HG03432 (cell line): ENCODE data around the gene DPAGT1.
A peak's percentile ranks its signal among the peaks of the same experiment; 100 is the strongest.
"Not testable (repeated sequence)": the region's sequence is repeated elsewhere in the genome, so short reads cannot be mapped to it uniquely, and the experiment has no call there.

ENCODE experiments used
- ATAC-seq: cut with Tn5 transposase; IDR thresholded peaks from one replicate; pipeline ENCODE4 v1.9.1; 2021; ENCODE audit warnings: mild to moderate bottlenecking, moderate library complexity; ENCODE audit not compliant: unreplicated experiment

The DPAGT1 gene

DNA sequence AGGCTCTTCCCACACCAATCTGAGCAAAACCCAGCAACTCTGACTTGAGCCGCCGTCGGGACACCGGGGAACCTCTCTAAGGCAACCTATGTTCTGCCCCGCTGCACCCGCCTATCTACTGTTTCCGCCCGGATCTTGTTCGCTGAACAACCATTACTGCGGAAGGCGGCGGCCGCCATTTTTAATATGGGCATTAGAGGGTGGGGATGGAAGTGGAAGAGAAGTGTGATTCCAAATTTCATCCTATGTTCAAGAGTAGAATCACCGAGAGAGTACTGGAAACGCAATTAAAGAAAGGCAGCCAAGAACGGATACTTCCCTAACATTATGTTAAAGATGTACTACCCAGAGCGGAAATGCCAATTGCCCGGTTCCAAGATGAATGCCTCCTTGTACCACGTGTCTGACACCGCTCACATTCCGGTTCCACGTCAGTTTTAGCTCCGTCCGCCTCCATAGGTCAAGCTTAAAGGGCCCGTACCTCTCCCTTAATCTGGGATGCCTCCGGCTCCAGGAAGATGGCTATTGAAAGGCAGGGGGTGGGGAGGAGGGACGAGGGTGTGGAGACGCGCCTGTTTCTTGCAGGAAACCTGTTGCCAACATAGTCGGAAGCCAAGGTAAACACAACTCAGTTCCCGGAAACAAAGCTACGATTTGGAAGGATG is at the start of gene DPAGT1:
DPAGT1 (minus strand) TSS at position 95 of the 665 bp plus-strand sequence. CDS start 198 bp downstream, outside the sequence.
- ATAC-seq, result peak; percentile 80

DNA sequence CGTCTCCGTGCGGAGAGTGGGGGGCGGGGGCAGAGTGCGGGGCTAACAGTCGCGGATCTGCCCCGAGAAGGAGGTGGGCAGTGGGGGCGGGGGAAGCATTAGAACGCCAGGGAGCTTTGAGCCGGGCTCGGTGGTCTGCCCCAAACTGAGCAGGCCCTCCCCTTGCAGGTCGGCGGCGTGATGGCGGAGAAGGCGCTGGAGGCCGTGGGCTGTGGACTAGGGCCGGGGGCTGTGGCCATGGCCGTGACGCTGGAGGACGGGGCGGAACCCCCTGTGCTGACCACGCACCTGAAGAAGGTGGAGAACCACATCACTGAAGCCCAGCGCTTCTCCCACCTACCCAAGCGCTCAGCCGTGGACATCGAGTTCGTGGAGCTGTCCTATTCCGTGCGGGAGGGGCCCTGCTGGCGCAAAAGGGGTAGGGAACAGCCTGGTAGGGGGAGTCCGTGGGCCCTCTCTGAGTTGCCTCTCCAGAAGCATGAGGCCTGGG is 48.2 kb upstream of the DPAGT1 start:
- ATAC-seq, result no peak

DNA sequence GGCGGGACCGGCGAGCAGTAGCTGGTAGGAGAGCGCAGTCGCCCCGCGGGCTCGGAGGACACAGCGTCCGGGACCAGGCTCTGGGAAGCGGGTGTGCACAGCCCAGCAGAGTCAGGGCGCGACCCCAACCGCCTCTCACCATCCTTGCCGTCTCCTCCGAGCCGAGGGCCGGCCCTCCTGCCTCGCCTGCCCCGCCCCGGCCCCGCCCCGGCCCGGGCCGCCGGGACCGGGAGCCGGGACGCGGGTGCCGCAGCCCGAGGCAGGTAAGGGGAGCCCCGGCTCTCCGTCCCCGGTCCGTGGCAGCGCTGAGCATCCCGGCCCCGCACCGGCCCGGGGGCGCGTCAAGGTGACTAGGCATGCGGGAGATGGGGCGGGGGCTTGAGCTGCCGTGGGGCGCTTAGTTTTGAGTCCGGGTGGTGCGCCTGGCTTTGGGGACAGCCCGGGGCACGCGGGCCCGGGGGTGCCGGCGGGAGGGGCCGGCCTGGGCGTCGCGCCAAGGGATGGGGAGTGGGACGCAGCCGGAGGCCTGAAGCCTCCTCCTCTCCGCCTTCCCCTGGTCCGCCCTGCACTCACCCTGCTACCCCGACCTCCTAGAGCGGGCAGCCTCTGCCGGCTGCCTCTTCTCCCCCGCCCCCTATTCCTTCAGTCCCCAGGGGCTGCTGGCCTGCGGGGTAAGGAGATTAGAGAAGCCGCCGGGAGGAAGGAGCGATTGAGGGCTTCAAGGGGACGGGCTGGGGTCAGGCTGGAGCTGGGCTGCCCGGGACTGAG is 47.5 kb upstream of the DPAGT1 start, which contains the start of gene ABCG4:
ABCG4 (plus strand) TSS at position 35 of the 768 bp plus-strand sequence. CDS start 914 bp downstream, outside the sequence.
- no peak for ATAC-seq

DNA sequence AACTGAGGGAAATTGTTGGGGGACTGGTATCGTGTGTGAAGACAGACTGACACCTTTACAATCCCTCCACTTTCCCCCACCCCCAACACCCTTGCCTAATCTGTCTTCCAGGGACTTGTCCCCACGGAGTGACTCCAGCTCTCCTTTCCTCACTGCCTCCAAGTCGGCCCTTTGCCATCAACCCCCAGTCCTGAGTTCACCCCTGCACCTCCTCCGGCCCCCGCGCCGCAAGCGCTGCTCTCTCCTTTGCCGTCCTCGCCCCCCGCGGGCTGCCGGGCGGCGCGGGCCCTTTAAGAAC is 47.0 kb upstream of the DPAGT1 start:
- ATAC-seq, result no peak

DNA sequence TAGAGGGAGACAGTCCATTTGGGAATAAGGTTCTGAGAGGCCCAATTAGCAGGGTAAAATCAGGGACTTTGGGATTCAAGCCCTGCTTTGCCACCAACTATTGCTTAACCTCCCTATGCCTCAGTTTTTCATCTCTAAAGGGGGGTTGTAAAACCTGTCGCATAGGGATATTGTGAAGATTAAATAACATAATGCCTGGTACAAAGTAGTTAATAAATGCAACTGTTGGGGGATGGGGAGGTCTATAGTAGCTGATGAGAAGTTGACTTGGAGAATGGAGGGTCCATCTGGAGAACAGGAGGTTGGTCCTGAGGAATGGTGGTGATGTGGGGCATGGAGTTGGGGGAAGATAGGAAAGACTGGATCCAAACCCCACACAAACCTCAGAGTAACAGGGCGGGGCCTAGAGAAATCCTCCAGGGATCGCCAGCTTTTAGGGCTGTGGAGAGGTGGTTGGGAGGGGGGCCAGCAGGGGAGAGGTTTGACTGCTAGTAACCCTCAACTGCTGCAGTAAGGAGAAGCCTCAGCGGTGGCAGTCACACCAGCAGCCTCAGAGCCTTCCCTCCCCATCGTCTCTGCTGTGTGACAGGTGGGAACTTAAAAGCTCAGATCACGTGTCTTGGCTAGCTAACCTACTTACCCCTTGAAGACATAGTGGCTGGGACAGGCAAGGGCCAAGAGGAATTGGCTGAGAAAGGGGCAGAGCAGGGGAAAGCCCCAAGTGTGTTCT is 46.1 kb upstream of the DPAGT1 start:
- no peak for ATAC-seq

DNA sequence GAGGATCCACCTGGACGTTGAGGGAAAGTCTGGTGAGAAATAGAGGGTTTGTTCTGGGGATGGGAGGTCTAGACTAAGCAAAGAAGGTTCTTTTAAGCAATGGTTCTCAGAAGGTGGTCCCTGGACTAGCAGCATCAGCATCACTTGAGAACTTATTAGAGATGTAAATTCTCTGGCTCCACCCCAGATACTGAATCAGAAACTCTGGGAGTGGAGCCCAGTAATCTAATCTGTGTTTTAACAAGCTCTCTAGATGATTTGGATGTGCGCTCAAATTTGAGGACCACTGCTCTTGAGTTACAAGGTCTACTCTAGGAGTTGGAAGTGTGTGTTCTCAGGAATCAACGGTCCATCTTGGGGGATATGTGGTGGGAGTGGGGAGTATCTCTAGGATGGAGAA is 43.9 kb upstream of the DPAGT1 start:
- ATAC-seq, result no peak

DNA sequence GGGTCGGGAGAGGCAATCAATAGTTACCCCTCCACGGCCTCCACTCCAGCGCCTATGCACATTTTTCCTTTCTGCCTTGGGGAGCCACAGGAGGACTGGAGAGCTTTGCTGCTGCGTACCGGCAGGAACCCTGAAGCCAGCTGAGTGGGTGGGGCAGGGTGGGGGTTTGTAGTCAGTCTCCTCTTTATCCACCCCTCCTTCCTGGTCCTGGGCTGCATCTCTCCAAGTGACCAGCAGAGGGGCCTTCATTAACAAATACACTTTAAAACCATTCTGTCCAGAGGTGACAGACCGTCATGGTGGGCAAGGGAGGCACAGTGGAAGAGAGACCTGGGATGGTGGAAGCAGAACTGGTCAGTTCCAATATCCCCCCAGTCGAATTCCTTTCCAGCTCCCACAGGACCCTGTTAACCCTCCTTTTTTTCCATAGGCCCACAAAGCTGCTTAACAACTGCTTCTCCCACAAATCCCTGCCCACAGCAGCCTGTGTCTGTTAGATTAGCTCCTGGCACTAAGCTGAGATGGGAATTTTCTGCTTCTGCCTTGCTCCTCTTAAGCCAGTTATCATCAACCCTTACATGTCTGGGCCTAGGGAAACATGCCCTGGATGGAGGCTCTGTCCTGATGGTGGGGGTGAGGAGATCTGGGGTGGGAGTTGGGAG is 43.3 kb upstream of the DPAGT1 start:
- ATAC-seq, result peak; percentile 60

DNA sequence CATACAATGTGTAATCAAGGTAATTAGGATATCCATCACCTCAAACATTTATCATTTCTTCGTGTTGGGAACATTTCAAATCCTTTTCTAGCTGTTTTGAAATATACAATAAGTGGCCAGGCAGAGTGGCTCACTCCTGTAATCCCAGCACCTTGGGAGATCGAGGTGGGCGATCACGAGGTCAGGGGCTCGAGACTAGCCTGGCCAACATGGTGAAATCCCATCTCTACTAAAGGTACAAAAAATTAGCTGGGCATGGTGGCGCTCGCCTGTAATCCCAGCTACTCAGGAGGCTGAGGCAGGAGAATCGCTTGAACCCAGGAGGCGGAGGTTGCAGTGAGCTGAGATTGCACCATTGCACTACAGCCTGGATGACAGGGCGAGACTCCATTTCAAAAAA is 37.6 kb upstream of the DPAGT1 start:
- not testable (repeated sequence) for ATAC-seq

DNA sequence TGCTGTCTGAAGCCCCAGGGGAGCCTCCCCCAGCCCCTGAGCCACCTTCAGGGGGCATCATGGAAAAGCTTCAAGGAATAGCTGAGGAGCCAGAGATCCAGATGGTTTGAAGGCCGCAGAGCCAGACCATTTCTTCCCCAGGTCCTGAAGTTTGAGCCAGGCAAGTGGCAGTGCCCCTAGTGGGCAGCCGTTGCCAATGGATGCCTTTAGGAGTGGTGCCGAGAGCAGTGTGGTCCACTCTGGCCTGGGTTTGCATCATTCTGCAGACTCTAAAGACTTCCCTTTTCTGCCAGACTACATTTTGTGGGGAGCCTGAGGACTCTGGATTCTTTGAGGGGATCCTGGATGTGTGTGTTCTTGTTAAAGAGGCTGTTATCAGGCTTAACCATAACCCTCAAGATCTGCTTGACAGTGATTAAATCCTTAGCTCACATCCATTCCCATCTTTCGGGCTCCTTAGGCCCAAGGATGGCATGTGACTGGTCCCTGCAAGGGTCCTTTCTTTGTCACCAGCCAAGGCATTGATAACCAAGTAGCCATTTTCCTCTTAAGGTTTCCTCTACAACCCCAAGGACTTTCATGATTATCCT is 32.8 kb upstream of the DPAGT1 start:
- no peak for ATAC-seq

DNA sequence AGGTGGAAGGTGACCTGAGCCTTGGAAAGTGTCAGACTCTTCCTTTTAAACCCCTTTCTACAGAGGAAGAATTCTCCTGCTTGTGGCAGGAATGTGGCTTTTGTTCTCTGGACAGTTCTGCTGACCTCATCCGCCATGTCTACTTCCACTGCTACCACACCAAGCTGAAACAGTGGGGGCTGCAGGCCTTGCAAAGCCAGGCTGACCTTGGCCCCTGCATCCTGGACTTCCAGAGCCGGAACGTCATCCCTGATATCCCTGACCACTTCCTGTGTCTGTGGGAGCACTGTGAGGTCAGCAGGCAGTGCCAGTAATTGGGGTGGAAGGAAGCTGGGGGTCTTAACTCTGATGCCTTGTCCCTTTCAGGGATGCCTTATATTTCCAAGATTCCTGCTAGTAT is 29.0 kb upstream of the DPAGT1 start:
- no peak for ATAC-seq

DNA sequence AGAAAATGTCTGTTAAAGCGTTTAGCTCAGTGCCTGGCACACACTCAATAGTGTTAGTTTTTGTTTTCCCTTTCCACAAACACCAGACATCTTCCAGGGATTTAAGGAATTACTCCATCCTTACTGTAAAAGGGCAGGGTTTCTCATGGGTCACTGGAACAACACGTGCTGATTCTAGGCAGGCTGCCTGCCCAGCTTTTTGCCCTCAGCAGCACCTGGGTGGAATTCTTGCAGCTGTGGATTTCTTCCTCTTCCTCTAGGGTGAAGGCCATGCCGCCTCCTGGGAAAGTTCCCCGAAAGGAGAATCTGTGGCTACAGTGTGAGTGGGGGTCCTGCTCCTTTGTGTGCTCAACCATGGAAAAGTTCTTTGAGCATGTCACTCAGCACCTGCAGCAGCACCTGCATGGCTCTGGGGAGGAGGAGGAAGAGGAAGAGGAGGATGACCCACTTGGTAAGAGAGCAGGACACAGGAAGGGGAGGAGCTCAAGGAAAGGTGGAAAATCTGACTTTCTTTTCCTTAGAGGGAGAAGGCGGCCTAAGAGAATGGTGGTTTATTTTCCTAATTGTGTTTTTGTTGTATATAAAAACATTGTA is 25.1 kb upstream of the DPAGT1 start:
- no peak for ATAC-seq

DNA sequence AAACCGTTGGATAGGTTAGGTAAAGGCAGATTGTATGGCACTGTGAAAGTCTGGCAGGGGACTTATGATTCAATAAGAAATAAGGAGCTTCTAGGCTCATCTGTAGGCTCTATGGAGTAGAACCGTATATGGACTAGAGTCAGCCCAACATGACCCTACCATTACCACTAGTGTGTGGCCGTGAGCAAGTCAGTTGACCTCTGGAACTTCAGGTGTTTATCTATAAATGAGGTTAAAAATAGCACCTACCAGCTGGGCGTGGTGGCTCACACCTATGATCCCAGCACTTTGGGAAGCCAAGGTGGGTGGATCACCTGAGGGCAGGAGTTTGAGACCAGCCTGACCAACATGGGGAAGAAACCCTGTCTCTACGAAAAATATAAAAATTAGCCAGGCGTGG is 24.2 kb upstream of the DPAGT1 start:
- ATAC-seq, result no peak

DNA sequence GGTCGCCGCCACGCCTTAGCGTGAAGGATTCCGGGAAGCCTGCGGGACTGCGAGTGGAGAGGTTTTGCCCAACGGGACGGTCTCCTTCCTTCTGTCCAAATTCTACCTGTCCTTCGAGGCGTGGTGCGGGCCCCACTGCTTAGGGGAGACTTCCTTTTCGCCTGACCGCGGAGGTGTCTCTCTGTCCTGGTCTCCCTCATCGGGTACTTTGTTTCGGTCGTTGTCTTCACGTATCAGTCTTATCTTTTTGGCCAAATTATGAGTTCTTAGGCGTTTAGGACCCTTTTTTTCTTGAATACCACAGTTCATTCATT is 20.1 kb upstream of the DPAGT1 start:
- ATAC-seq, result no peak

DNA sequence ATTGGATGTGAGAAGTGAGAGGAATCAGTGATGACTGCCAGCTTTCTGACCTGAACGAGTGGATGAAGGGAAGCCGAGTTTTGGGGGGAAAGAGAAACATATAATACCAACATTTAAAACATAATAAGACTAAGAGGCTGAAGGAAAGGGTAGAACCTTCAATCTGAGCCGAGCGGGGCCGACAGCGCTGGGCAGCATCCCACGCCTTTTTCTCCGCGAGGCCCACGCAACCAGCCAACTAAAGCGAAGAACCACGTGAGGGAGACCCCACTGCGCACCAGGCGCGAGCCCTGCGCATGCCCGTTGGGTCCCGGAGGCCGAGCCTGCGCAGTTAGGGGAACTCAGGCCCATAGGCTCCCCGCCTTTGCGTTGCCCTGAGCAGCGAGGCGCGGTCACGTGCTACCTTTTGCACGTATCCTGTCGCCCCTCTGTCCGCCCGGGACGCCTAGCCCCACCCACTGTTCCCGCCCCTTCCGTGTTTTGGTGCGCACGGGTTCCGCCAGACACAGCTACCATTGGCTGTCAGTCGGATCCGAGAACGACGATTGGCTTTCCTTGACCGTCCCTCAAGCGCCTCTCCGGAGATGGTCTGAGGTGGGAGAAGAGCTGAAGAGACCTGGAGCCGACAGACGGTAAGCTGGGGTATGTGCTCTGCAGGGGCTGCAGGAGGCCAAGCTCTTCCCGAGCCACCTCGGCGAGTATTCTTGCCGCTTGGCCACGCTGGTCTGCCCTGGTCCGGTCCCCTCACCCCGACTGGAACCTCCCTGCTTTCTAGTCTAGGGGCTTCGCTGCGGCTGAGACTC is 19.6 kb upstream of the DPAGT1 start, which contains the start of gene HINFP:
HINFP (plus strand) TSS at position 573 of the 803 bp plus-strand sequence. CDS start 5,365 bp downstream, outside the sequence.
- peak; percentile 96 for ATAC-seq

DNA sequence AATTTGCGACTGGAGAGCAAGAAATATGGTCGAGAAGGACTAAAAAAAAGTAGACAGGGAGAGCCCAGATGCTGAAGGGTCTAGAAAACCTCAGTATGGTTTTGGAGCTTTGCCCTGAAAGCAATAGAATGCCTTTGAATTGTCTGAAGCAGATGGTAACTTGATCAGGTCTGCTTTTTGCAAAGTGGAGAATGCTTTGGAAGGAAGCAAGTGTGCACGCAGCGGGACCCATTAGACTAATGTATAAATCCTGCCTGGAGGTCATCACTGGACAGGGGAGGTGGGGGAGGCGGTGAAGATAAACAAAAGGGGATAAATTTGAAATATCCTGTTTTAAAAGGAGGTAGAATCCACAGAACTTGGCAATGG is 19.0 kb upstream of the DPAGT1 start:
- no peak for ATAC-seq

DNA sequence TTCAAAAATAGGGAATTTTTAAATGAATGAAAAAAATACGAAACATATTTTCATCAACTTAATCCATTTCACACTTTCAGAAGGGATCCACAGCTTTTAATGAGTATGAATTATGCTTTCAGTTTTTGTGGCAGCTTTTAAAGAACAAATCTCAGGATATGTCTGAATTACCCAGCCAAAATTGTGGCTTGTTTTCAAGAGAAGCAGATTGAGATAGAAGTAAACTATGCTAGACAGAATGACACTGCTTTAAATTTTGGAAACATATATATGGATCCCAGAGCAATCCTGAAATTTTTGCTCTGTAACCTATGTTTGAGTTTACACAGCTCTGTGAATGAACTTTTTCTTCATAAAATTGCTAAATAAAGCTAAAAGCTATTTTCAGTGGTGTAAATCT is 17.3 kb upstream of the DPAGT1 start:
- no peak for ATAC-seq

DNA sequence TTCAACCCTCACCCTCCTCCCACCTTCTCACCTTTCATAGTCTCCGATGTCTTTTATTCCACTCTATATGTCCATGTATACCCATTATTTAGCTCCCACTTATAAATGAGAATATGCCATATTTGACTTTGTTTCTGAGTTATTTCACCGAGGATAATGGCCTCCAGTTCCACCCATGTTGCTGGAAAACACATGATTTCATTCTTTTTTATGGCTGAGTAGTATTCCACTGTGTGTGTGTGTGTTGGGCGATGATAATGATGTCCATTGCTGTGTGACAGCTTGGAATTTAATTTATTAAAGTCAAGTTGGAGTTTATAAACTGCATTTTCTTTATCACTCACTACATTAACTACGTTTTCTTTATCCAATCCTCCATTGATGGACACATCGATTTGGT is 16.6 kb upstream of the DPAGT1 start:
- no peak for ATAC-seq

DNA sequence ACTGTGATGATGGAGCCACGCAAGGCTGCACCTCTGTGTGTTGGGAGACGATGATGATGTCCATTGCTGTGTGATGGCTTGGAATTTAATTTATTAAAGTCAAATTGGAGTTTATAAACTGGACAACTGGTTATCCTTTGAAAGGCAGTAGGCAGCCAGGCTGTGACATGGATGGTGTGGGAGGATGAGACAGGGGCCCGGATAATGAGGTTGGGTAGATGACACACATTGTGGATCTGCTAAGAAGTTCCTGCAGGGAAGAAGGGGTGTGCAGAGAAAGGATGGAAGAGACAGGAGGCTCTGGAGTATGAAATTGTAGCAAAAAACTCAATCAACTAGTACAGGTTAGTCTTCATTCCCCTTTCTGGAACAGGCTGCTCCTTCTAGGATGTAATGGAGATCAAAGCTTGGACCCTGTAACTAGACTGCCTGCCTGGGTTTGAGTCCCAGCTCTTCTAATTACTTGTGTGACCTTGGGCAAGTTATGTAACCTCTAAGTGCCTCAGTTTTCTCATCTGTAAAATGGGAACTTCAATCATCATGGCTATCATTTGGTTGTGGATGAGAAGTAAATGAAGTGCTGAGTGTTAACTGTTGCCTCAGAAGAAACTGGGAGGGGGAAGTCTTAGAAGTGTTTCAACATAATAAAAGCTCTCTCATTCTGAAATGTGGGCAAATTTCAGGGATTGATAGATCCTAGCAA is 15.5 kb upstream of the DPAGT1 start:
- no peak for ATAC-seq

DNA sequence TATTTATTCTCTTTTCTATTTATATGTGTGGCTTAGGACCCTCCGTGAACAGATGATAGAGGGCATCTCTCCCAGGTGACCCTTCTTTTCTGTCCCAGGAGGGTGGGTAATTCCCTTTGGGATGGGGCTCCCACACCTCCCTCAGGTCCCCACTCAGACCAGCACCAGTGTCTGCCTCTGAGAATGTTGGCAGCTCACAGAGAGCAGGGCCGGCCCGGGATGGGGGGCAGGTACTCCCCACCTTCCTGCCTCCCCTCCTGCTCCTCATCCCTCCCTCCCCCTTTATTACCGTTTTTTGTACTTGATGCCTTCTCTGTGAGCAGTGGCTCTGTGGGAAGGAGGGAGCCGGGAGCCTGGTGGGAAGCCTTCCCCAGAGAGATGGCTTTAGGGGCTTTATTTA is 14.9 kb upstream of the DPAGT1 start:
- ATAC-seq, result no peak
